Loucy (cell line): ENCODE results near the gene DEFB125.
"Not testable (repeated sequence)": the region's sequence is repeated elsewhere in the genome, so short reads cannot be mapped to it uniquely, and the experiment has no call there.

Experiments
- CTCF ChIP-seq: fragments of 200-600 bp; sonication (generic); conservative IDR thresholded peaks from 2 replicates; pipeline ENCODE4 v1.5.1; 2014; ENCODE audit warnings: mild to moderate bottlenecking, antibody characterized with exemption, low read length
- EZH2phosphoT487 ChIP-seq: fragments of 200-600 bp; IDR thresholded peaks from 2 replicates; pipeline ENCODE4 v1.6.1; 2018; ENCODE audit warnings: antibody characterized with exemption, mild to moderate bottlenecking, moderate library complexity, borderline replicate concordance

DNA sequence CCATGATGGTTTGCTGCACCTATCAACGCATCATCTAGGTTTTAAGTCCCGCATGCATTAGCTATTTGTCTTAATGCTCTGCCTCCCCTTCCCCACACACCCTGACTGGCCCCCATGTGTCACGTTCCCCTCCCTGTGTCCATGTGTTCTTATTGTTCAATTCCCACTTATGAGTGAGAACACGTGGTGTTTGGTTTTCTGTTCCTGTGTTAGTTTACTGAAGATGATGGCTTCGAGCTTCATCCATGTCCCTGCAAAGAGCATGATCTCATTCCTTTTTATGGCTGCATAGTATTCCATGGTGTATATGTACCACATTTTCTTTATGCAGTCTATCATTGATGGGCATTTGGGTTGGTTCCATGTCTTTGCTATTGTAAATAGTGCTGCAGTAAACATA lies 10.2 kb downstream of the DEFB125 start:
- not testable (repeated sequence) for TF ChIP-seq CTCF, EZH2phosphoT487
